Measurements from ENCODE around the gene ANKRD39. TPM values are rescaled to one million over a fixed set of nuclear protein-coding genes. Genes with fewer than 3 reads are reported as not detected.

The ANKRD39 gene
- total and polyA plus RNA-seq, 2 of the 8 experiments (the other 6 are each of a cell fraction or from before 2014, with no cell fraction given): 18.5 to 21.3 TPM

DNA sequence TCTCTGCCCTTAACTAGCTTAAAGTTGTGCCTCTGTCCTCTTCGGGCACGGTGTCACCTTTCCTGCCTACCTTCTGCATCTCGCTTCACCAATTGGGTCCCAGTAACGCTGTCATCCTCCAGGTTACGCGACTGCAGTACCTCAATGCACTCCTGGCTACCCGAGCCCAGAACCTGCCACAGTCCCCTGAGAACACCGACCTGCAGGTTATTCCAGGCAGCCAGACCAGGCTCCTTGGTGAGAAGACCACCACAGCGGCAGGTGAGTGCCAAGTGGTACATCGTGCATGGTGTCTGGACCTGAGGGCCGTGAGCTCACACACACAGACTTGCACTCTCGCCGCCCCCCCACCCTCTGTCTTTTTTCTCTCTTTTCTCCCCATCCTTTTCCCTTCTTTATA lies 28.9 kb downstream of the ANKRD39 start:
- Histone ChIP-seq H4K20me1 (replicated peaks in 1 of 2; ENCODE audit: control insufficient read depth in 1 of 2, insufficient read depth in 2 of 2, low read length in 2 of 2) (peaks cover 0 to 18% of the 10 kb centered on the region in 2 experiments), H2BK15ac (ENCODE audit: low read length) (no peak overlapping the region), H3K23me2 (ENCODE audit: low read depth, low read length) (no peaks in the 10 kb centered on the region; the same call in 1 of the 2 replicates), H2AK5ac (ENCODE audit: low read depth, low read length) (no peak overlapping the region), H2BK12ac (ENCODE audit: low read depth, low read length) (no peak overlapping the region), H3K56ac (replicated peaks; ENCODE audit: insufficient read length, low read depth, low read length) (no peak overlapping the region), H3K36me3 (ENCODE audit: control insufficient read depth in 2 of 4, insufficient read depth in 4 of 4, low read length in 3 of 4) (peaks cover 19 to 66% (median 34%) of the 10 kb centered on the region in 4 experiments), H3K4me3 (ENCODE audit: extremely low read depth in 1 of 4, insufficient read depth in 2 of 4, low read depth in 3 of 4, low read length in 4 of 4) (no peak overlapping the region), H3K9ac (replicated peaks in 1 of 4; ENCODE audit: extremely low read depth in 1 of 4, low read depth in 3 of 4, low read length in 3 of 4) (no peak overlapping the region), H3K27me3 (replicated peaks in 1 of 4; ENCODE audit: control insufficient read depth in 3 of 4, extremely low read depth in 1 of 4, insufficient read depth in 3 of 4, low read length in 3 of 4) (no peaks in the 10 kb centered on the region), H2BK5ac (ENCODE audit: low read depth, low read length) (no peak overlapping the region), H2BK20ac (ENCODE audit: low read length) (no peak overlapping the region), H3K79me1 (ENCODE audit: low read depth, low read length) (peaks cover 2% of the 10 kb centered on the region), H3K79me2 (ENCODE audit: control insufficient read depth in 1 of 2, insufficient read depth in 2 of 2, low read length in 2 of 2) (peaks cover 0 to 9% of the 10 kb centered on the region in 2 experiments; a peak in 1 of 4 replicates), H3K14ac (ENCODE audit: insufficient read length) (no peak overlapping the region), H4K91ac (replicated peaks; ENCODE audit: insufficient read length, low read length) (no peak overlapping the region), H4K8ac (ENCODE audit: extremely low read depth, insufficient read depth, low read length) (no peak overlapping the region), H2AFZ (ENCODE audit: low read length) (no peak overlapping the region), H3K4me1 (replicated peaks in 1 of 4; ENCODE audit: control insufficient read depth in 3 of 4, insufficient read depth in 4 of 4, low read length in 3 of 4) (peaks cover 3 to 18% (median 13%) of the 10 kb centered on the region in 4 experiments), H3K18ac (ENCODE audit: extremely low read depth, low read length) (no peak overlapping the region), H3K4ac (replicated peaks; ENCODE audit: insufficient read length, low read depth, low read length) (no peak overlapping the region), H2BK120ac (replicated peaks; ENCODE audit: low read depth, low read length) (no peak overlapping the region), H3K9me3 (ENCODE audit: insufficient read depth in 2 of 2, low read depth in 1 of 2, low read length in 1 of 2) (no peaks in the 10 kb centered on the region), H3K4me2 (ENCODE audit: insufficient read depth in 1 of 2, low read depth in 2 of 2, low read length in 2 of 2) (no peak overlapping the region), H3K27ac (ENCODE audit: low read depth, low read length) (no peak overlapping the region), H3K23ac (ENCODE audit: insufficient read length) (no peak overlapping the region), H4K5ac (ENCODE audit: insufficient read length, low read depth, low read length) (no peak overlapping the region)
- CTCF ChIA-PET (ENCODE audit: partially characterized antibody): interaction anchor here (0.5 to 1.3 kb wide), 3 partner anchors 28 to 132 kb away, joined by 3 to 4 read pairs (median 4); no protein-coding TSS in a partner anchor
- POLR2A ChIA-PET (ENCODE audit: partially characterized antibody): no interaction called here
- DNase-seq (ENCODE audit: low read depth in 1 of 2, low spot score in 2 of 2): no peak
- FAIRE-seq: no peak
- WGBS, 2 experiments (ENCODE audit: extremely low coverage in 1 of 2, insufficient coverage in 1 of 2, insufficient read length in 1 of 2, insufficient replicate concordance in 2 of 2, low coverage in 1 of 2, low lambda C conversion rate in 2 of 2, missing lambda C conversion rate in 1 of 2): 94% methylated on average over 13 of the region's 13 CpGs; no CpG with 5 or more reads in 1 of the 2 experiments
- TF ChIP-seq, protein P1, sequence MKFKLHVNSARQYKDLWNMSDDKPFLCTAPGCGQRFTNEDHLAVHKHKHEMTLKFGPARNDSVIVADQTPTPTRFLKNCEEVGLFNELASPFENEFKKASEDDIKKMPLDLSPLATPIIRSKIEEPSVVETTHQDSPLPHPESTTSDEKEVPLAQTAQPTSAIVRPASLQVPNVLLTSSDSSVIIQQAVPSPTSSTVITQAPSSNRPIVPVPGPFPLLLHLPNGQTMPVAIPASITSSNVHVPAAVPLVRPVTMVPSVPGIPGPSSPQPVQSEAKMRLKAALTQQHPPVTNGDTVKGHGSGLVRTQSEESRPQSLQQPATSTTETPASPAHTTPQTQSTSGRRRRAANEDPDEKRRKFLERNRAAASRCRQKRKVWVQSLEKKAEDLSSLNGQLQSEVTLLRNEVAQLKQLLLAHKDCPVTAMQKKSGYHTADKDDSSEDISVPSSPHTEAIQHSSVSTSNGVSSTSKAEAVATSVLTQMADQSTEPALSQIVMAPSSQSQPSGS (IDR thresholded peaks at IDR 0.05; ENCODE audit: low read length): no peak
- TF ChIP-seq, protein P2, sequence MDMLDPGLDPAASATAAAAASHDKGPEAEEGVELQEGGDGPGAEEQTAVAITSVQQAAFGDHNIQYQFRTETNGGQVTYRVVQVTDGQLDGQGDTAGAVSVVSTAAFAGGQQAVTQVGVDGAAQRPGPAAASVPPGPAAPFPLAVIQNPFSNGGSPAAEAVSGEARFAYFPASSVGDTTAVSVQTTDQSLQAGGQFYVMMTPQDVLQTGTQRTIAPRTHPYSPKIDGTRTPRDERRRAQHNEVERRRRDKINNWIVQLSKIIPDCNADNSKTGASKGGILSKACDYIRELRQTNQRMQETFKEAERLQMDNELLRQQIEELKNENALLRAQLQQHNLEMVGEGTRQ (IDR thresholded peaks at IDR 0.05; ENCODE audit: low read length): no peak
- TF ChIP-seq BACH1 (IDR thresholded peaks at IDR 0.05; ENCODE audit: low read length): no peak
- TF ChIP-seq SUZ12 (IDR thresholded peaks at IDR 0.05; ENCODE audit: low read length): no peak
- no peak for TF ChIP-seq SAP30 (IDR thresholded peaks at IDR 0.05; ENCODE audit: insufficient read depth, insufficient replicate concordance, low read length)
- TF ChIP-seq EP300 (IDR thresholded peaks at IDR 0.05; ENCODE audit: borderline replicate concordance in 1 of 2, low read depth in 2 of 2, low read length in 2 of 2): no peak
- TF ChIP-seq TAF1 (IDR thresholded peaks at IDR 0.05; ENCODE audit: low read depth, low read length): no peak
- no peak for TF ChIP-seq CBX8 (IDR thresholded peaks at IDR 0.05; ENCODE audit: borderline replicate concordance, low read depth, low read length)
- no peak for TF ChIP-seq ZNF274 (IDR thresholded peaks at IDR 0.05; ENCODE audit: borderline replicate concordance, extremely low read depth, low read length)
- TF ChIP-seq EZH2 (IDR thresholded peaks at IDR 0.05; ENCODE audit: low read depth, low read length, severe bottlenecking): no peak
- TF ChIP-seq KDM5A (IDR thresholded peaks at IDR 0.05; ENCODE audit: low read length): no peak

Data from H1 (cell line).